ENCODE measurements around the gene NAT14. TPM values are rescaled to one million over a fixed set of nuclear protein-coding genes. Genes with fewer than 3 reads are reported as not detected.

Gene NAT14
- total and polyA plus RNA-seq, 2 donors (not counting 3 experiments of a cell fraction or from before 2014, with no cell fraction given), result 39.1 to 44.7 TPM

GRCh38 chr19:55444646-55445045 lies 40.3 kb upstream of the NAT14 start:
- no TSS peak for BruUV-seq (replicated peaks)
- H3K4me2 ChIP-seq (ENCODE audit: insufficient read depth, low read length), result no peak overlapping the region
- no peaks in the 10 kb centered on the region for H3K36me3 ChIP-seq (ENCODE audit: control insufficient read depth in 2 of 2, extremely low read depth in 1 of 2, insufficient read depth in 2 of 2, low read length in 2 of 2)
- no peaks in the 10 kb centered on the region for H3K4me1 ChIP-seq (ENCODE audit: control insufficient read depth, extremely low read depth, insufficient read depth, low read length)
- dilution Hi-C loops (cut with MboI; ENCODE audit: extremely low pct_ligation_motif_present, low sequenced_read_pairs), result no loop called here
- H3K27me3 ChIP-seq (ENCODE audit: control insufficient read depth in 2 of 2, insufficient read depth in 2 of 2, low read length in 2 of 2), result peaks cover 41 to 42% of the 10 kb centered on the region in 2 experiments
- H3K4me3 ChIP-seq (replicated peaks in 1 of 3; ENCODE audit: insufficient read depth in 1 of 3, low read depth in 1 of 3, low read length in 3 of 3), result no peak overlapping the region
- no peaks in the 10 kb centered on the region for H3K9me1 ChIP-seq (replicated peaks; ENCODE audit: control insufficient read depth, extremely low read depth, insufficient read depth, low read length)
- H4K20me1 ChIP-seq (replicated peaks; ENCODE audit: control insufficient read depth, extremely low read depth, insufficient read depth, low read length), result no peaks in the 10 kb centered on the region
- intact Hi-C loops (cut with micrococcal nuclease), result no loop called here
- DNase-seq (ENCODE audit: low read depth, low spot score), result no peak
- ChIA-PET CTCF (interaction anchor here (0.9 to 1.2 kb wide), 3 partner anchors 23 to 303 kb away, joined by 3 to 6 read pairs (median 3); no protein-coding TSS in a partner anchor), POLR2A (no interaction called here)
- FAIRE-seq, result no peak
- H3K9me3 ChIP-seq (replicated peaks; ENCODE audit: control insufficient read depth, insufficient read depth, low read length), result no peaks in the 10 kb centered on the region
- no peak overlapping the region for H3K27ac ChIP-seq (ENCODE audit: insufficient read depth, low read depth, low read length)
- H3K79me2 ChIP-seq (ENCODE audit: control insufficient read depth, insufficient read depth, low read length), result no peaks in the 10 kb centered on the region
- no peak overlapping the region for H2AFZ ChIP-seq (ENCODE audit: low read depth, low read length)
- TF ChIP-seq MAX (IDR thresholded peaks at IDR 0.05; ENCODE audit: insufficient read depth, insufficient read length), result no peak
- no peak for TF ChIP-seq POLR2A (IDR thresholded peaks at IDR 0.05; ENCODE audit: low read depth, low read length)
- TF ChIP-seq EZH2 (IDR thresholded peaks at IDR 0.05; ENCODE audit: borderline replicate concordance, low read depth, low read length, severe bottlenecking), result no peak
- TF ChIP-seq JUN (IDR thresholded peaks at IDR 0.05; ENCODE audit: borderline replicate concordance, insufficient read depth, insufficient read length, low read depth), result no peak
- TF ChIP-seq MYC (IDR thresholded peaks at IDR 0.05; ENCODE audit: low read depth, low read length), result no peak
- no peak for TF ChIP-seq GATA2 (IDR thresholded peaks at IDR 0.05; ENCODE audit: insufficient read depth, insufficient read length, low read depth, low read length)
- no peak for TF ChIP-seq FOS (IDR thresholded peaks at IDR 0.05; ENCODE audit: borderline replicate concordance, insufficient read depth, low read length)
- no peak for TF ChIP-seq POLR2AphosphoS5 (IDR thresholded peaks at IDR 0.05; ENCODE audit: insufficient read depth, low read depth, low read length)
- TF ChIP-seq, protein P1, sequence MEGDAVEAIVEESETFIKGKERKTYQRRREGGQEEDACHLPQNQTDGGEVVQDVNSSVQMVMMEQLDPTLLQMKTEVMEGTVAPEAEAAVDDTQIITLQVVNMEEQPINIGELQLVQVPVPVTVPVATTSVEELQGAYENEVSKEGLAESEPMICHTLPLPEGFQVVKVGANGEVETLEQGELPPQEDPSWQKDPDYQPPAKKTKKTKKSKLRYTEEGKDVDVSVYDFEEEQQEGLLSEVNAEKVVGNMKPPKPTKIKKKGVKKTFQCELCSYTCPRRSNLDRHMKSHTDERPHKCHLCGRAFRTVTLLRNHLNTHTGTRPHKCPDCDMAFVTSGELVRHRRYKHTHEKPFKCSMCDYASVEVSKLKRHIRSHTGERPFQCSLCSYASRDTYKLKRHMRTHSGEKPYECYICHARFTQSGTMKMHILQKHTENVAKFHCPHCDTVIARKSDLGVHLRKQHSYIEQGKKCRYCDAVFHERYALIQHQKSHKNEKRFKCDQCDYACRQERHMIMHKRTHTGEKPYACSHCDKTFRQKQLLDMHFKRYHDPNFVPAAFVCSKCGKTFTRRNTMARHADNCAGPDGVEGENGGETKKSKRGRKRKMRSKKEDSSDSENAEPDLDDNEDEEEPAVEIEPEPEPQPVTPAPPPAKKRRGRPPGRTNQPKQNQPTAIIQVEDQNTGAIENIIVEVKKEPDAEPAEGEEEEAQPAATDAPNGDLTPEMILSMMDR (IDR thresholded peaks at IDR 0.05; ENCODE audit: extremely low read depth in 1 of 2, insufficient read depth in 1 of 2, low read depth in 1 of 2, low read length in 2 of 2), result no peak
- H3K9ac ChIP-seq (replicated peaks; ENCODE audit: extremely low read depth, insufficient read depth, low read length), result no peak overlapping the region
